ENCODE results near the gene AQP7. TPM values are rescaled to one million over a fixed set of nuclear protein-coding genes. Genes with fewer than 3 reads are reported as not detected.

The AQP7 gene
- polyA plus RNA-seq, 1 donor from 2014 or later = not detected

DNA sequence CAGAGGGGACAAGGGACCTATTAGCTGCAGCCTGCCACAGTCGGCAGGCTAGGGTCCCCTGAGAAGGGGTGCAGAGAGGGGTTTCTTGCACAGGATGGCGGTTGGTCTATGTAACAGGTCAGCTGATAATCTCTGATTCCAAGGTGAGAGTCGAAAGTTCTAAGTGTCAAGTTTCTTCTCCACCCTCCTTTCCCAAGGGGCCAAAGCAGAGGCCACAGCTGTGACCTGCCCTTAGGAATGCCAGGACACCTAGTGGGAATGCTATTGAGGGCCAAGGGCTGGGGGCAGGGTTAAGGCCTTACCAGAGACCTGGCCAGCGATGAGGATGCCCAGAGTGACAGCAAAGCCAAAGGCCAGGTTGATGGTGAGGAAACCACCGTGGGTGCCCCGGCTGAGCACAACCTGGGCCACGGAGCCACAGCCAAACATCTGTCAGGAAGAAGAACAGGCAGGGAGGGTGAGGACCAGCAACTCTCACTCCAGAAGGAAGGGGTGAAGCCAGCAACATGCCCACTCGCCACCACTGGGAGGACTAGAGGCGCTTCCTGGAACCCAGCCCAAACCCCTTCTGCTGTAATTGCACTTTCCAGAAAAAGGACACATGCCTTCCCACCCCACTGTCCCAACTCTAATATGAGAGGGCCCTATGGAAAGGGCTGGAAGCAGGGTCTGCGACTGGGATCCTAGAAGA lies 41.2 kb upstream of the AQP7 start:
- no peaks in the 10 kb centered on the region for H3K36me3 ChIP-seq (ENCODE audit: insufficient read depth, low read length)
- no peaks in the 10 kb centered on the region for H3K9me3 ChIP-seq (ENCODE audit: low read length)
- no peak overlapping the region for H3K9ac ChIP-seq (ENCODE audit: low read length)
- no peaks in the 10 kb centered on the region for H3K79me2 ChIP-seq (replicated peaks; ENCODE audit: insufficient read depth, low read length)
- H4K20me1 ChIP-seq (ENCODE audit: insufficient read depth) = no peaks in the 10 kb centered on the region
- H2AFZ ChIP-seq (ENCODE audit: low read depth, low read length) = no peak overlapping the region
- H3K4me2 ChIP-seq (ENCODE audit: low read length) = no peak overlapping the region
- TF ChIP-seq RAD21 (conservative IDR thresholded peaks at IDR 0.05) = no peak
- no peaks in the 10 kb centered on the region for H3K9me2 ChIP-seq (ENCODE audit: insufficient read depth, low read length)
- H3F3A ChIP-seq (ENCODE audit: insufficient read depth, low read length, poor library complexity, severe bottlenecking) = no peaks in the 10 kb centered on the region
- no peak overlapping the region for H3K27ac ChIP-seq (ENCODE audit: low read length)
- no peak overlapping the region for H3K4me3 ChIP-seq (ENCODE audit: low read length)
- H3K27me3 ChIP-seq (ENCODE audit: insufficient read depth, low read depth, low read length) = peaks cover 9% of the 10 kb centered on the region

DNA sequence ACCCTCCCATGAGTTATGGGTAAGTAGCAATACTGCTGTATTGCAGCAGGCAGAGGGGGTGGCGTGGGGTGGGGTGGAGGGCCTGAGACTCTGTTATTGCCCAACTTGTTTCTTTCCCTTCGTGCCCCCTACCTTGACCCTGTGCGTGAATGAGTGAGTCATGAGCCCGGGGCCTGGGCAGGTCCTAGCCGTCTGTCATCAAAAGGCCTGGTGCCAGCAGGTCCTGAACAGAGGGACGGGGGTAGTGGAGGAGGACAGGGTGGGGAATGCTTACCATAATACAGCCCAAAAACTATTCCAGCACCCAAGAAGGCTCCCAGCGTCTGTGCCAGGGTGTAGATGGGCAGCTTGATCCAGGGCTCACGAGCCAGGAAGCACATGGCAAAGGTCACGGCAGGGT lies 40.7 kb upstream of the AQP7 start:
- H3K4me2 ChIP-seq (ENCODE audit: low read length) = no peak overlapping the region
- H3K79me2 ChIP-seq (replicated peaks; ENCODE audit: insufficient read depth, low read length) = no peaks in the 10 kb centered on the region
- no peak overlapping the region for H3K4me3 ChIP-seq (ENCODE audit: low read length)
- H3K9ac ChIP-seq (ENCODE audit: low read length) = no peak overlapping the region
- H3K27ac ChIP-seq (ENCODE audit: low read length) = no peak overlapping the region
- no peaks in the 10 kb centered on the region for H3K36me3 ChIP-seq (ENCODE audit: insufficient read depth, low read length)
- H2AFZ ChIP-seq (ENCODE audit: low read depth, low read length) = no peak overlapping the region
- H4K20me1 ChIP-seq (ENCODE audit: insufficient read depth) = no peaks in the 10 kb centered on the region
- peaks cover 8% of the 10 kb centered on the region for H3K27me3 ChIP-seq (ENCODE audit: insufficient read depth, low read depth, low read length)
- no peaks in the 10 kb centered on the region for H3K9me2 ChIP-seq (ENCODE audit: insufficient read depth, low read length)
- H3F3A ChIP-seq (ENCODE audit: insufficient read depth, low read length, poor library complexity, severe bottlenecking) = no peaks in the 10 kb centered on the region
- no peak for TF ChIP-seq RAD21 (conservative IDR thresholded peaks at IDR 0.05)
- no peak for TF ChIP-seq TAF1 (IDR thresholded peaks at IDR 0.05; ENCODE audit: low read depth)
- TF ChIP-seq EZH2 (IDR thresholded peaks at IDR 0.05; ENCODE audit: borderline replicate concordance, insufficient read depth, low read length, poor library complexity, severe bottlenecking) = no peak
- no peaks in the 10 kb centered on the region for H3K9me3 ChIP-seq (ENCODE audit: low read length)

DNA sequence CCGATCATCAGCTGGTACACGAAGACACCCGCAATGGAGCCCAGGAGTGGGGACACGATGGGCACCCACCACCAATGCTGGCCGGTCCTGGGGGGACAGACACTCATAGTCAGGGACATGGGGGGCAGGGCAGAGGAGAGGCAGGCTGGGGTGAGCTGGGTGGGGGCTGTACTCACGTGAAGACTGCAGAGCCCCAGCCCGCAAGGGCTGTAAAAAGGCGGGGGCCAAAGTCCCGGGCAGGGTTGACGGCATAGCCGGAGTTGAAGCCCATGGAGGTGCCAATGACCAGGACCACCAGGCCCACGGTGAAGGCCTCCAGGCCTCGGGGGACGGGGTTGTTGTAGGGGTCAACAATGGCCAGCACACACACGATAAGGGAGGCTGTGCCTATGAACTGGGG lies 39.8 kb upstream of the AQP7 start:
- no peaks in the 10 kb centered on the region for H4K20me1 ChIP-seq (ENCODE audit: insufficient read depth)
- no peak overlapping the region for H3K4me3 ChIP-seq (ENCODE audit: low read length)
- H3K9me3 ChIP-seq (ENCODE audit: low read length) = no peaks in the 10 kb centered on the region
- H3F3A ChIP-seq (ENCODE audit: insufficient read depth, low read length, poor library complexity, severe bottlenecking) = no peaks in the 10 kb centered on the region
- H2AFZ ChIP-seq (ENCODE audit: low read depth, low read length) = no peak overlapping the region
- H3K9ac ChIP-seq (ENCODE audit: low read length) = no peak overlapping the region
- H3K27ac ChIP-seq (ENCODE audit: low read length) = no peak overlapping the region
- H3K79me2 ChIP-seq (replicated peaks; ENCODE audit: insufficient read depth, low read length) = no peaks in the 10 kb centered on the region
- peaks cover under 1% of the 10 kb centered on the region for H3K27me3 ChIP-seq (ENCODE audit: insufficient read depth, low read depth, low read length)
- H3K9me2 ChIP-seq (ENCODE audit: insufficient read depth, low read length) = no peaks in the 10 kb centered on the region
- no peak overlapping the region for H3K4me2 ChIP-seq (ENCODE audit: low read length)
- no peaks in the 10 kb centered on the region for H3K36me3 ChIP-seq (ENCODE audit: insufficient read depth, low read length)
- TF ChIP-seq SMC3 (conservative IDR thresholded peaks at IDR 0.05; ENCODE audit: poor library complexity) (no peak), EZH2 (IDR thresholded peaks at IDR 0.05; ENCODE audit: borderline replicate concordance, insufficient read depth, low read length, poor library complexity, severe bottlenecking) (no peak), EP300 (conservative IDR thresholded peaks at IDR 0.05; ENCODE audit: poor library complexity, severe bottlenecking) (no peak), MXI1 (conservative IDR thresholded peaks at IDR 0.05; ENCODE audit: poor library complexity, severe bottlenecking) (no peak), POLR2AphosphoS5 (IDR thresholded peaks at IDR 0.05) (no peak), TAF1 (IDR thresholded peaks at IDR 0.05; ENCODE audit: low read depth) (no peak), RAD21 (conservative IDR thresholded peaks at IDR 0.05) (no peak)
- TF ChIP-seq, protein P1, sequence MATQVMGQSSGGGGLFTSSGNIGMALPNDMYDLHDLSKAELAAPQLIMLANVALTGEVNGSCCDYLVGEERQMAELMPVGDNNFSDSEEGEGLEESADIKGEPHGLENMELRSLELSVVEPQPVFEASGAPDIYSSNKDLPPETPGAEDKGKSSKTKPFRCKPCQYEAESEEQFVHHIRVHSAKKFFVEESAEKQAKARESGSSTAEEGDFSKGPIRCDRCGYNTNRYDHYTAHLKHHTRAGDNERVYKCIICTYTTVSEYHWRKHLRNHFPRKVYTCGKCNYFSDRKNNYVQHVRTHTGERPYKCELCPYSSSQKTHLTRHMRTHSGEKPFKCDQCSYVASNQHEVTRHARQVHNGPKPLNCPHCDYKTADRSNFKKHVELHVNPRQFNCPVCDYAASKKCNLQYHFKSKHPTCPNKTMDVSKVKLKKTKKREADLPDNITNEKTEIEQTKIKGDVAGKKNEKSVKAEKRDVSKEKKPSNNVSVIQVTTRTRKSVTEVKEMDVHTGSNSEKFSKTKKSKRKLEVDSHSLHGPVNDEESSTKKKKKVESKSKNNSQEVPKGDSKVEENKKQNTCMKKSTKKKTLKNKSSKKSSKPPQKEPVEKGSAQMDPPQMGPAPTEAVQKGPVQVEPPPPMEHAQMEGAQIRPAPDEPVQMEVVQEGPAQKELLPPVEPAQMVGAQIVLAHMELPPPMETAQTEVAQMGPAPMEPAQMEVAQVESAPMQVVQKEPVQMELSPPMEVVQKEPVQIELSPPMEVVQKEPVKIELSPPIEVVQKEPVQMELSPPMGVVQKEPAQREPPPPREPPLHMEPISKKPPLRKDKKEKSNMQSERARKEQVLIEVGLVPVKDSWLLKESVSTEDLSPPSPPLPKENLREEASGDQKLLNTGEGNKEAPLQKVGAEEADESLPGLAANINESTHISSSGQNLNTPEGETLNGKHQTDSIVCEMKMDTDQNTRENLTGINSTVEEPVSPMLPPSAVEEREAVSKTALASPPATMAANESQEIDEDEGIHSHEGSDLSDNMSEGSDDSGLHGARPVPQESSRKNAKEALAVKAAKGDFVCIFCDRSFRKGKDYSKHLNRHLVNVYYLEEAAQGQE (IDR thresholded peaks at IDR 0.05; ENCODE audit: borderline replicate concordance) = no peak
- TF ChIP-seq, protein P2, sequence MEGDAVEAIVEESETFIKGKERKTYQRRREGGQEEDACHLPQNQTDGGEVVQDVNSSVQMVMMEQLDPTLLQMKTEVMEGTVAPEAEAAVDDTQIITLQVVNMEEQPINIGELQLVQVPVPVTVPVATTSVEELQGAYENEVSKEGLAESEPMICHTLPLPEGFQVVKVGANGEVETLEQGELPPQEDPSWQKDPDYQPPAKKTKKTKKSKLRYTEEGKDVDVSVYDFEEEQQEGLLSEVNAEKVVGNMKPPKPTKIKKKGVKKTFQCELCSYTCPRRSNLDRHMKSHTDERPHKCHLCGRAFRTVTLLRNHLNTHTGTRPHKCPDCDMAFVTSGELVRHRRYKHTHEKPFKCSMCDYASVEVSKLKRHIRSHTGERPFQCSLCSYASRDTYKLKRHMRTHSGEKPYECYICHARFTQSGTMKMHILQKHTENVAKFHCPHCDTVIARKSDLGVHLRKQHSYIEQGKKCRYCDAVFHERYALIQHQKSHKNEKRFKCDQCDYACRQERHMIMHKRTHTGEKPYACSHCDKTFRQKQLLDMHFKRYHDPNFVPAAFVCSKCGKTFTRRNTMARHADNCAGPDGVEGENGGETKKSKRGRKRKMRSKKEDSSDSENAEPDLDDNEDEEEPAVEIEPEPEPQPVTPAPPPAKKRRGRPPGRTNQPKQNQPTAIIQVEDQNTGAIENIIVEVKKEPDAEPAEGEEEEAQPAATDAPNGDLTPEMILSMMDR (IDR thresholded peaks at IDR 0.05; ENCODE audit: poor library complexity, severe bottlenecking) = no peak

Measured in neural cell (in vitro differentiated cells).